KMS-11 (cell line): ENCODE measurements around the gene SOX18.

Experiments used
- H2AFZ ChIP-seq: fragments of 200-600 bp; sonication (generic); 2 replicates; pipeline ENCODE4 v1.6.1; 2016; ENCODE audit warnings: antibody characterized with exemption, mixed run types, low read depth
- H3K27ac ChIP-seq: fragments of 200-600 bp; sonication (generic); 2 replicates; pipeline ENCODE4 v1.6.1; 2016; ENCODE audit warnings: mild to moderate bottlenecking, mixed run types
- H3K27me3 ChIP-seq: fragments of 200-600 bp; sonication (generic); 2 replicates; pipeline ENCODE4 v1.6.1; 2017; ENCODE audit warnings: mild to moderate bottlenecking, low read depth, mixed run types, moderate library complexity; ENCODE audit not compliant: insufficient read depth
- H3K36me3 ChIP-seq: fragments of 200-600 bp; sonication (generic); 2 replicates; pipeline ENCODE4 v1.6.1; 2017; ENCODE audit warnings: mild to moderate bottlenecking, mixed run types; ENCODE audit not compliant: insufficient read depth
- H3K4me1 ChIP-seq: fragments of 200-600 bp; sonication (generic); 2 replicates; pipeline ENCODE4 v1.6.1; 2016; ENCODE audit warnings: mild to moderate bottlenecking, low read depth, mixed run types; ENCODE audit not compliant: poor library complexity, severe bottlenecking
- H3K4me2 ChIP-seq: fragments of 200-600 bp; sonication (generic); 2 replicates; pipeline ENCODE4 v1.7.0; 2016; ENCODE audit warnings: mild to moderate bottlenecking, mixed run types
- H3K4me3 ChIP-seq: fragments of 200-600 bp; sonication (generic); IDR thresholded peaks from 2 replicates; pipeline ENCODE4 v1.6.1; 2017; ENCODE audit warnings: low read depth, low read length, mixed read lengths; ENCODE audit not compliant: insufficient read depth
- H3K79me2 ChIP-seq: fragments of 200-600 bp; sonication (generic); 2 replicates; pipeline ENCODE4 v1.6.1; 2016; ENCODE audit warnings: low read depth, mixed run types; ENCODE audit not compliant: insufficient read depth
- H3K9ac ChIP-seq: fragments of 200-600 bp; sonication (generic); 2 replicates; pipeline ENCODE4 v1.6.1; 2016; ENCODE audit warnings: mild to moderate bottlenecking, mixed run types
- H4K20me1 ChIP-seq: fragments of 200-600 bp; sonication (generic); 2 replicates; pipeline ENCODE4 v1.6.1; 2016; ENCODE audit warnings: mild to moderate bottlenecking, mixed run types; ENCODE audit not compliant: insufficient read depth
- CTCF ChIP-seq: fragments of 200-600 bp; sonication (generic); conservative IDR thresholded peaks from 2 replicates; pipeline ENCODE4 v1.6.1; 2017; ENCODE audit warnings: low read depth, mild to moderate bottlenecking, antibody characterized with exemption, low read length, moderate library complexity, mixed read lengths

SOX18 gene

GRCh38 chr20:64064145-64064698, 14.8 kb upstream of the SOX18 start:
- H3K4me3 ChIP-seq = no peak overlapping the region
- TF ChIP-seq CTCF = no peak
- H3K4me1 ChIP-seq = peaks cover 45% of the 10 kb centered on the region
- H3K9ac ChIP-seq = peak overlapping the region; percentile 51; the same call in 1 of the 2 replicates
- no peaks in the 10 kb centered on the region for H4K20me1 ChIP-seq
- peaks cover 13% of the 10 kb centered on the region; the same call in 1 of the 2 replicates for H3K79me2 ChIP-seq
- peak overlapping the region; percentile 94 for H3K4me2 ChIP-seq
- no peaks in the 10 kb centered on the region for H3K36me3 ChIP-seq
- H3K27ac ChIP-seq = peak overlapping the region; percentile 95
- peaks cover 10% of the 10 kb centered on the region; the same call in 1 of the 2 replicates for H3K27me3 ChIP-seq
- H2AFZ ChIP-seq = no peak overlapping the region

GRCh38 chr20:64063389-64064144, 14.1 kb upstream of the SOX18 start:
- H3K36me3 ChIP-seq = no peaks in the 10 kb centered on the region
- peak overlapping the region; percentile 93 for H2AFZ ChIP-seq
- peaks cover 13% of the 10 kb centered on the region; the same call in 1 of the 2 replicates for H3K79me2 ChIP-seq
- no peak overlapping the region for H3K4me3 ChIP-seq
- H4K20me1 ChIP-seq = no peaks in the 10 kb centered on the region
- H3K9ac ChIP-seq = peak overlapping the region; percentile 51; the same call in 1 of the 2 replicates
- H3K27me3 ChIP-seq = peaks cover 10% of the 10 kb centered on the region; the same call in 1 of the 2 replicates
- H3K4me2 ChIP-seq = peak overlapping the region; percentile 94
- peaks cover 45% of the 10 kb centered on the region for H3K4me1 ChIP-seq
- peak overlapping the region; percentile 95 for H3K27ac ChIP-seq
- TF ChIP-seq CTCF = no peak

GRCh38 chr20:64062596-64063388, 13.4 kb upstream of the SOX18 start, which contains the start of gene TCEA2:
Gene TCEA2 (plus strand): TSS chr20:64063198. CDS start chr20:64063313, 115 bp downstream.
- H3K9ac ChIP-seq = peak within 1 kb of the TSS; percentile 51; the same call in 1 of the 2 replicates
- H3K79me2 ChIP-seq = peaks cover 13% of the 10 kb centered on the region; the same call in 1 of the 2 replicates
- H3K36me3 ChIP-seq = no peaks in the 10 kb centered on the region
- peaks cover 50% of the 10 kb centered on the region for H3K4me1 ChIP-seq
- peak within 1 kb of the TSS; percentile 94 for H3K4me2 ChIP-seq
- H3K27me3 ChIP-seq = peaks cover 10% of the 10 kb centered on the region; the same call in 1 of the 2 replicates
- TF ChIP-seq CTCF = no peak
- H3K4me3 ChIP-seq = no peak within 1 kb of the TSS
- H4K20me1 ChIP-seq = no peaks in the 10 kb centered on the region
- peak within 1 kb of the TSS; percentile 93 for H2AFZ ChIP-seq
- H3K27ac ChIP-seq = peak within 1 kb of the TSS; percentile 95

GRCh38 chr20:64062276-64062595, 12.8 kb upstream of the SOX18 start:
- Histone ChIP-seq H3K4me1 (peaks cover 52% of the 10 kb centered on the region), H3K79me2 (peaks cover 13% of the 10 kb centered on the region; the same call in 1 of the 2 replicates), H3K36me3 (no peaks in the 10 kb centered on the region), H4K20me1 (no peaks in the 10 kb centered on the region), H3K4me3 (no peak overlapping the region), H3K27me3 (peaks cover 10% of the 10 kb centered on the region; the same call in 1 of the 2 replicates), H3K27ac (no peak overlapping the region), H3K9ac (no peak overlapping the region), H3K4me2 (peak overlapping the region; percentile 94), H2AFZ (peak overlapping the region; percentile 93)
- no peak for TF ChIP-seq CTCF
